Sigmoid colon (tissue), 7 donors: ENCODE results near the gene SUPT20HL1. TPM values are rescaled to one million over a fixed set of nuclear protein-coding genes. Genes with fewer than 3 reads are reported as not detected.
A peak's percentile ranks its signal among the peaks of the same experiment; 100 is the strongest.

Experiments
- DNase-seq: peaks from one replicate; pipeline ENCODE4 v3.0.0-alpha.2; 2019
- H3K27ac ChIP-seq, 4 donors: fragments of 200-600 bp; sonication (generic); one replicate each; pipeline ENCODE4 v1.5.1; 2016 to 2019; ENCODE audit warnings: mild to moderate bottlenecking in 1 of 4
- H3K27me3 ChIP-seq, 3 donors: fragments of 200-600 bp; sonication (generic); one replicate each; pipeline ENCODE4 v1.5.1; 2019; ENCODE audit warnings: mild to moderate bottlenecking in 1 of 3
- H3K36me3 ChIP-seq, 4 donors: fragments of 200-600 bp; sonication (generic); one replicate each; pipeline ENCODE4 v1.5.1; 2016 to 2019
- H3K4me1 ChIP-seq, 4 donors: fragments of 200-600 bp; sonication (generic); one replicate each; pipeline ENCODE4 v1.5.1; 2017 to 2019
- H3K4me3 ChIP-seq, 4 donors: fragments of 200-600 bp; sonication (generic); one replicate each; pipeline ENCODE4 v1.5.1; 2017 to 2019; ENCODE audit warnings: mild to moderate bottlenecking in 2 of 4, moderate library complexity in 1 of 4
- H3K9me3 ChIP-seq, 4 donors: fragments of 200-600 bp in 3 of 4; sonication (generic) in 3 of 4; one replicate each; pipeline versions ENCODE4 v1.5.1 to v1.6.1; 2013 to 2019
- CTCF ChIP-seq, 4 experiments: fragments of 450-650 bp in 3 of 4; fragments of 200-600 bp in 1 of 4; IDR thresholded peaks; one replicate each; pipeline ENCODE4 v1.5.1; 2016 to 2019; ENCODE audit warnings: antibody characterized with exemption in 4 of 4, mild to moderate bottlenecking in 3 of 4, moderate library complexity in 2 of 4
- EP300 ChIP-seq, 4 donors: sonication (generic); formaldehyde crosslinking; IDR thresholded peaks; one replicate each; pipeline ENCODE4 v1.6.1; 2017; ENCODE audit warnings: antibody characterized with exemption in 4 of 4
- POLR2A ChIP-seq, 2 donors: fragments of 450-650 bp; IDR thresholded peaks; one replicate each; pipeline ENCODE4 v1.6.1; 2016; ENCODE audit warnings: antibody characterized with exemption in 2 of 2, mild to moderate bottlenecking in 2 of 2, moderate library complexity in 2 of 2
- POLR2AphosphoS5 ChIP-seq, 4 donors: sonication (generic); formaldehyde crosslinking; IDR thresholded peaks; one replicate each; pipeline ENCODE4 v1.6.1; 2017; ENCODE audit warnings: antibody characterized with exemption in 4 of 4
- WGBS, 2 donors: extraction: QIAGEN DNeasy Blood & Tissue Kit; methylation state at CpG; one replicate each; pipeline ENCODE4 v1.1.7; 2013; 5-methylcytosine and 5-hydroxymethylcytosine counted together
- intact Hi-C: fragments of 100-400 bp; cut with DNase I; formaldehyde crosslinking; loops from one replicate; pipeline ENCODE4 v1.15.1; 2023
- polyA plus RNA-seq, 3 donors: library from polyadenylated mRNA; stranded (reverse); fragments of 200-250 nt; gene quantifications; one replicate each; pipeline ENCODE4 v1.2.3, GENCODE V29; 2013
- total RNA-seq, 4 donors: library from RNA; depleted of rRNA; stranded (reverse); fragments of >200 nt; gene quantifications; one replicate each; pipeline ENCODE4 v1.1.0, GENCODE V29; 2016
- donor health status: healthy with polysubstance abuse.
- donor health status: Bipolar disorder and iron deficiency.
- donor health status: healthy.

Gene SUPT20HL1
- total and polyA plus RNA-seq, 7 donors: 0.16 to 1.1 (median 0.36) TPM; not detected in 4

GRCh38 chrX:24335871-24336270 lies 24.6 kb upstream of the SUPT20HL1 start:
- H3K36me3 ChIP-seq: no peaks in the 10 kb centered on the region
- H3K4me3 ChIP-seq: no peak overlapping the region
- H3K27ac ChIP-seq: no peak overlapping the region
- no peaks in the 10 kb centered on the region for H3K4me1 ChIP-seq
- no peak for DNase-seq
- no peaks in the 10 kb centered on the region for H3K9me3 ChIP-seq
- intact Hi-C loops: no loop called here
- 81 to 82% methylated on average over 1 of the region's 1 CpG for WGBS, 2 donors
- TF ChIP-seq POLR2AphosphoS5 (IDR thresholded peaks at IDR 0.05): no peak
- TF ChIP-seq POLR2A (IDR thresholded peaks at IDR 0.05): no peak
- TF ChIP-seq CTCF (IDR thresholded peaks at IDR 0.05): no peak
- TF ChIP-seq EP300 (IDR thresholded peaks at IDR 0.05): no peak
- no peaks in the 10 kb centered on the region for H3K27me3 ChIP-seq

- H3K9me3 ChIP-seq: no peaks in the 10 kb centered on the region
- no peaks in the 10 kb centered on the region for H3K4me1 ChIP-seq
- no peak overlapping the region for H3K27ac ChIP-seq
- no peak for TF ChIP-seq POLR2AphosphoS5 (IDR thresholded peaks at IDR 0.05)
- no peak for TF ChIP-seq POLR2A (IDR thresholded peaks at IDR 0.05)
- no peak for TF ChIP-seq CTCF (IDR thresholded peaks at IDR 0.05)
- TF ChIP-seq EP300 (IDR thresholded peaks at IDR 0.05): no peak
- no peak overlapping the region for H3K4me3 ChIP-seq
- intact Hi-C loops: no loop called here
- no peaks in the 10 kb centered on the region for H3K36me3 ChIP-seq
- no peak for DNase-seq
- H3K27me3 ChIP-seq: no peaks in the 10 kb centered on the region
These were observed 20.5 kb upstream of the SUPT20HL1 start for GRCh38 chrX:24339911-24340310.

- H3K4me3 ChIP-seq: no peak overlapping the region
- intact Hi-C loops: no loop called here
- no peak for DNase-seq
- TF ChIP-seq POLR2A (IDR thresholded peaks at IDR 0.05) (no peak), POLR2AphosphoS5 (IDR thresholded peaks at IDR 0.05) (no peak), CTCF (IDR thresholded peaks at IDR 0.05) (no peak), EP300 (IDR thresholded peaks at IDR 0.05) (no peak)
- no peaks in the 10 kb centered on the region for H3K9me3 ChIP-seq
- H3K4me1 ChIP-seq: no peaks in the 10 kb centered on the region
- no peaks in the 10 kb centered on the region for H3K36me3 ChIP-seq
- H3K27ac ChIP-seq: no peak overlapping the region
- WGBS, 2 donors: 88 to 89% methylated on average over 2 of the region's 2 CpGs
- no peaks in the 10 kb centered on the region for H3K27me3 ChIP-seq
These were observed 19.9 kb upstream of the SUPT20HL1 start for GRCh38 chrX:24340501-24340900.

GRCh38 chrX:24341795-24342194 lies 18.6 kb upstream of the SUPT20HL1 start:
- no peaks in the 10 kb centered on the region for H3K27me3 ChIP-seq
- WGBS, 2 donors: 75% methylated on average over 1 of the region's 1 CpG
- H3K9me3 ChIP-seq: no peaks in the 10 kb centered on the region
- DNase-seq: no peak
- H3K27ac ChIP-seq: no peak overlapping the region
- H3K4me1 ChIP-seq: no peaks in the 10 kb centered on the region
- H3K4me3 ChIP-seq: no peak overlapping the region
- intact Hi-C loops: no loop called here
- TF ChIP-seq CTCF (IDR thresholded peaks at IDR 0.05) (no peak), EP300 (IDR thresholded peaks at IDR 0.05) (no peak), POLR2AphosphoS5 (IDR thresholded peaks at IDR 0.05) (no peak), POLR2A (IDR thresholded peaks at IDR 0.05) (no peak)
- H3K36me3 ChIP-seq: no peaks in the 10 kb centered on the region

GRCh38 chrX:24343719-24344118 lies 16.7 kb upstream of the SUPT20HL1 start:
- Histone ChIP-seq H3K27me3 (no peaks in the 10 kb centered on the region), H3K4me1 (no peaks in the 10 kb centered on the region), H3K27ac (peak overlapping the region in 1 of 4 donors; percentile 13), H3K36me3 (no peaks in the 10 kb centered on the region), H3K9me3 (no peaks in the 10 kb centered on the region), H3K4me3 (no peak overlapping the region)
- TF ChIP-seq POLR2AphosphoS5 (IDR thresholded peaks at IDR 0.05): no peak
- no peak for TF ChIP-seq EP300 (IDR thresholded peaks at IDR 0.05)
- TF ChIP-seq CTCF (IDR thresholded peaks at IDR 0.05): no peak
- WGBS, 2 donors: 59 to 75% methylated on average over 9 of the region's 9 CpGs
- no peak for DNase-seq
- intact Hi-C loops: no loop called here
